NT2/D1 (cell line): ENCODE results near the gene ZNF277.

Experiments
- YY1 ChIP-seq: IDR thresholded peaks from 2 replicates; pipeline ENCODE4 v1.6.1; 2011; ENCODE audit not compliant: insufficient read length, insufficient read depth
- ZNF274 ChIP-seq: IDR thresholded peaks from 2 replicates; pipeline ENCODE4 v1.6.1; 2011; ENCODE audit warnings: mild to moderate bottlenecking, low read depth, low read length

GRCh38 chr7:112193915-112194502, 12.5 kb upstream of the ZNF277 start:
- TF ChIP-seq YY1 (no peak), ZNF274 (no peak)
